ENCODE measurements around the gene BCL6.

- TF ChIP-seq CTCF (IDR thresholded peaks at IDR 0.05): no peak
- TF ChIP-seq POLR2A (IDR thresholded peaks at IDR 0.05): no peak
Measured at GRCh38 chr3:187726564-187726963, 18.7 kb downstream of the BCL6 start.
